NT2/D1 (cell line): ENCODE measurements around the gene LRP8.

Source experiments
- YY1 ChIP-seq: IDR thresholded peaks from 2 replicates; pipeline ENCODE4 v1.6.1; 2011; ENCODE audit not compliant: insufficient read length, insufficient read depth
- ZNF274 ChIP-seq: IDR thresholded peaks from 2 replicates; pipeline ENCODE4 v1.6.1; 2011; ENCODE audit warnings: mild to moderate bottlenecking, low read depth, low read length

- TF ChIP-seq ZNF274 (no peak), YY1 (no peak)
Measured at GRCh38 chr1:53359934-53360276, 32.0 kb upstream of the LRP8 start.
